ENCODE measurements around the gene PLBD2. TPM values are rescaled to one million over a fixed set of nuclear protein-coding genes. Genes with fewer than 3 reads are reported as not detected.

Gene PLBD2
- total and polyA plus RNA-seq, 2 donors (not counting 1 experiment from before 2014, with no cell fraction given): 11.9 to 35.5 TPM

DNA sequence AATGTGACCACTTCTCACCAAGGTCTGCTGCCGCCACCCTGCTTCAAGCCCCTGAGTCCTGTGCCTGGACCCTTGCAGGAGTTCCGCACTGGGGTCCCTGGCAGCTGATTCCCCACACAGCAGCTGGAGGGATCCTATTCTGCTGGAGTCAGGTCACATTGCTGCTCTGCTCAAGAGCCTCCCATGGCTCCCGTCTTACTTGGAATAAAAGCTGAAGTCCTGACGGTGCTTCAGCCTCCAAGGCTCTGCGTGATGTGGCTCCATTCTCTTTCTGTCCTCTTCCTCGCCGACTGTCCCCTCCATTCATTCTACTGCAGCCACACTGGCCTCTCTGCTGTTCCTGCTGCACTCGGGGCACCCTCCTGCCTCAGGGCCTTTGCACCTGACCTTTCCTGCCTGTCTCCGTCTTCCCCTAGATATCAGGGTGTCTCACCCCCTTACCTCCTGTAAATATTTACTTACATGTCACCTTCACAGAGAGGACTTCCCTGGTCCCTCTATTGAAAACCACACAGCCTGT, 56.2 kb downstream of the PLBD2 start:
- TF ChIP-seq EZH2 (IDR thresholded peaks at IDR 0.05; ENCODE audit: low read length, missing control alignments): no peak
- TF ChIP-seq, protein P1, sequence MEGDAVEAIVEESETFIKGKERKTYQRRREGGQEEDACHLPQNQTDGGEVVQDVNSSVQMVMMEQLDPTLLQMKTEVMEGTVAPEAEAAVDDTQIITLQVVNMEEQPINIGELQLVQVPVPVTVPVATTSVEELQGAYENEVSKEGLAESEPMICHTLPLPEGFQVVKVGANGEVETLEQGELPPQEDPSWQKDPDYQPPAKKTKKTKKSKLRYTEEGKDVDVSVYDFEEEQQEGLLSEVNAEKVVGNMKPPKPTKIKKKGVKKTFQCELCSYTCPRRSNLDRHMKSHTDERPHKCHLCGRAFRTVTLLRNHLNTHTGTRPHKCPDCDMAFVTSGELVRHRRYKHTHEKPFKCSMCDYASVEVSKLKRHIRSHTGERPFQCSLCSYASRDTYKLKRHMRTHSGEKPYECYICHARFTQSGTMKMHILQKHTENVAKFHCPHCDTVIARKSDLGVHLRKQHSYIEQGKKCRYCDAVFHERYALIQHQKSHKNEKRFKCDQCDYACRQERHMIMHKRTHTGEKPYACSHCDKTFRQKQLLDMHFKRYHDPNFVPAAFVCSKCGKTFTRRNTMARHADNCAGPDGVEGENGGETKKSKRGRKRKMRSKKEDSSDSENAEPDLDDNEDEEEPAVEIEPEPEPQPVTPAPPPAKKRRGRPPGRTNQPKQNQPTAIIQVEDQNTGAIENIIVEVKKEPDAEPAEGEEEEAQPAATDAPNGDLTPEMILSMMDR (conservative IDR thresholded peaks at IDR 0.05 in 1 of 2, IDR thresholded peaks at IDR 0.05 in 1 of 2; ENCODE audit: low read depth in 1 of 2, low read length in 2 of 2): no peak
- H3K27me3 ChIP-seq (ENCODE audit: control insufficient read depth, insufficient read depth, low read length): no peaks in the 10 kb centered on the region
- no peaks in the 10 kb centered on the region for H3K4me1 ChIP-seq (ENCODE audit: control insufficient read depth, extremely low read depth, insufficient read depth, low read length)
- no peaks in the 10 kb centered on the region for H3K9me3 ChIP-seq (ENCODE audit: control insufficient read depth, insufficient read depth, low read depth, low read length)
- H2AFZ ChIP-seq (ENCODE audit: low read length): no peak overlapping the region
- H4K20me1 ChIP-seq (ENCODE audit: control insufficient read depth, extremely low read depth, insufficient read depth, low read length): no peaks in the 10 kb centered on the region
- H3K27ac ChIP-seq (ENCODE audit: insufficient read depth, low read length): no peak overlapping the region
- H3K79me2 ChIP-seq (ENCODE audit: control insufficient read depth, insufficient read depth, low read length): no peaks in the 10 kb centered on the region
- H3K9ac ChIP-seq (ENCODE audit: insufficient read depth, low read length): no peak overlapping the region
- no peak overlapping the region for H3K4me2 ChIP-seq (ENCODE audit: extremely low read depth, insufficient read depth, low read length)
- H3K4me3 ChIP-seq (replicated peaks in 1 of 4; ENCODE audit: control extremely low read depth in 1 of 4, insufficient read depth in 1 of 4, low read depth in 3 of 4, low read length in 4 of 4): no peak overlapping the region
- no peaks in the 10 kb centered on the region for H3K36me3 ChIP-seq (ENCODE audit: control insufficient read depth, insufficient read depth, low read length)
- DNase-seq (ENCODE audit: low read depth in 2 of 2): no peak

DNA sequence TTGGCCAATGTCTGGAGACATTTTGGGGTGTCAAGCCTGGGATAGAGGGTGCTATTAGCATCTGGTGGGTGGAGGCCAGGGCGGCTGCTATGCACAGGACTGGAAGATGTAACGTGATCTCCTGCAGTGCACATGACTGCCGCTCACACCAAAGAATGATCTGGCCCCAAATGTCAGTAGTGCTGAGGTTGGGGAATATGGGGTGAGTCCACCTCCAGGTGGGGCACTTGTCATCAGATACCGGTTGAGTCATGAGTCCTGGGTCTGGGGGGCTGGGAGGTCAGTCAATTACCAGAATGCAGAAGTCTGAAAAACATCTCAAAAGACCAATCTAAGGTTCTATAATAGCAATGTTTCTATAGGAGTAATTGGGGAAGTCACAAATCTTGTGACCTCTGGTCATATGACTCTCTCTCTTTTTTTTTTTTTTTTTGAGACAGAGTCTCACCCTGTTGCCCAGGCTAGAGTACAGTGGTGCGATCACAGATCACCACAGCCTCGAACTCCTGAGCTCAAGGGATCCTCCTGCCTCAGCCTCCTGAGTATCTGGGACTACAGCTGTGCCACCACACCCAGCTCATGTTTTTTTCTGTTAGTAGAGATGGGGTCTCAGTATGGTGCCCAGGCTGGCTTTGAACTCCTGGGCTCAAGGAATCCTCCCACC, 57.8 kb downstream of the PLBD2 start:
- no peak overlapping the region for H3K4me3 ChIP-seq (replicated peaks in 1 of 4; ENCODE audit: control extremely low read depth in 1 of 4, insufficient read depth in 1 of 4, low read depth in 3 of 4, low read length in 4 of 4)
- H3K27me3 ChIP-seq (ENCODE audit: control insufficient read depth, insufficient read depth, low read length): no peaks in the 10 kb centered on the region
- no peak overlapping the region for H3K9ac ChIP-seq (ENCODE audit: insufficient read depth, low read length)
- H3K9me3 ChIP-seq (ENCODE audit: control insufficient read depth, insufficient read depth, low read depth, low read length): no peaks in the 10 kb centered on the region
- H3K79me2 ChIP-seq (ENCODE audit: control insufficient read depth, insufficient read depth, low read length): no peaks in the 10 kb centered on the region
- no peaks in the 10 kb centered on the region for H4K20me1 ChIP-seq (ENCODE audit: control insufficient read depth, extremely low read depth, insufficient read depth, low read length)
- TF ChIP-seq EZH2 (IDR thresholded peaks at IDR 0.05; ENCODE audit: low read length, missing control alignments): no peak
- TF ChIP-seq, protein P1 (conservative IDR thresholded peaks at IDR 0.05 in 1 of 2, IDR thresholded peaks at IDR 0.05 in 1 of 2; ENCODE audit: low read depth in 1 of 2, low read length in 2 of 2): no peak
- DNase-seq (ENCODE audit: low read depth in 2 of 2): peak in 1 of 2 donors; percentile 31
- no peaks in the 10 kb centered on the region for H3K36me3 ChIP-seq (ENCODE audit: control insufficient read depth, insufficient read depth, low read length)
- no peak overlapping the region for H3K27ac ChIP-seq (ENCODE audit: insufficient read depth, low read length)
- H2AFZ ChIP-seq (ENCODE audit: low read length): no peak overlapping the region
- H3K4me2 ChIP-seq (ENCODE audit: extremely low read depth, insufficient read depth, low read length): no peak overlapping the region
- no peaks in the 10 kb centered on the region for H3K4me1 ChIP-seq (ENCODE audit: control insufficient read depth, extremely low read depth, insufficient read depth, low read length)

DNA sequence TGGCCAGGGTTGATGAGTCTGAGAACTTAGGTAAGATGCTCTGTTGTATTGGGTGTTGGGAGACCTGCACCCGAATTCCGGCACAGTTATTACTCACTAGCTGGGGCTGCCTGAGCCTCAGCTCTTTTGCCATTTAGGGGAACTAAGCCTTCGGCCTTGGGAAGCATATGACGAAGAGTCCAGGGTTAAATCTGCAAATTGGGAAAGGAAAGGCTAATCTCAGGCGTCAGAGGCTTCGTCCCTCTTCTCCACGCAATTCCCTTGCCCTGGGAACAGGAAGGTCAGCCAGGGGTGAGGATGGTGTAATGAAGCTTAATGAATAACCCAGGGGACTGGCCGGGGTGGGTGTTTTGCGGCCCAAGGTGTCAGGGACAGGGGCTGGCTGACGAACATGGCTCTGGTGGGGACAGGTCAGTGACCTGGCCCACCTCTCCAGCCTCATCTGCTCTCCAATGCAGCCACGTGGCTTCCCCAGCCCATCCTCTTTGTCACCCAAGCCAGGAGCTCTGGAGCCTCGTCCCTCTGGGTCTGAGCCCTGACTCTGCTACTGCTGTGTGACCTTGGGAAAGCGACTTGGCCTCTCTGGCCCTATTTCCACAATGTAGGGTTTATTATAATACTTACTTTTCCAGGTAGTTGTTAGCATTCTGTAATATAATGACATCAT, 60.0 kb downstream of the PLBD2 start:
- Histone ChIP-seq H3K27me3 (ENCODE audit: control insufficient read depth, insufficient read depth, low read length) (no peaks in the 10 kb centered on the region), H4K20me1 (ENCODE audit: control insufficient read depth, extremely low read depth, insufficient read depth, low read length) (no peaks in the 10 kb centered on the region)

More for the DNA sequence above, 60.0 kb downstream of the PLBD2 start:
- Histone ChIP-seq H3K9ac (ENCODE audit: insufficient read depth, low read length) (no peak overlapping the region), H3K9me3 (ENCODE audit: control insufficient read depth, insufficient read depth, low read depth, low read length) (no peaks in the 10 kb centered on the region), H3K36me3 (ENCODE audit: control insufficient read depth, insufficient read depth, low read length) (no peaks in the 10 kb centered on the region), H3K4me1 (ENCODE audit: control insufficient read depth, extremely low read depth, insufficient read depth, low read length) (no peaks in the 10 kb centered on the region), H3K4me2 (ENCODE audit: extremely low read depth, insufficient read depth, low read length) (no peak overlapping the region), H3K27ac (ENCODE audit: insufficient read depth, low read length) (no peak overlapping the region), H3K4me3 (replicated peaks in 1 of 4; ENCODE audit: control extremely low read depth in 1 of 4, insufficient read depth in 1 of 4, low read depth in 3 of 4, low read length in 4 of 4) (no peak overlapping the region), H2AFZ (ENCODE audit: low read length) (no peak overlapping the region), H3K79me2 (ENCODE audit: control insufficient read depth, insufficient read depth, low read length) (peaks cover 2% of the 10 kb centered on the region)
- peak in 1 of 2 donors; percentile 62 for DNase-seq (ENCODE audit: low read depth in 2 of 2)
- TF ChIP-seq EZH2 (IDR thresholded peaks at IDR 0.05; ENCODE audit: low read length, missing control alignments): no peak
- TF ChIP-seq, protein P1 (conservative IDR thresholded peaks at IDR 0.05 in 1 of 2, IDR thresholded peaks at IDR 0.05 in 1 of 2; ENCODE audit: low read depth in 1 of 2, low read length in 2 of 2): no peak
